ENCODE results near the gene CDON. TPM values are rescaled to one million over a fixed set of nuclear protein-coding genes. Genes with fewer than 3 reads are reported as not detected.

CDON gene
- total RNA-seq, 1 experiment from 2014 or later, result 17.2 TPM

- Histone ChIP-seq H2AFZ (ENCODE audit: low read length) (no peak overlapping the region), H2BK120ac (ENCODE audit: low read depth, low read length, poor library complexity, severe bottlenecking) (no peak overlapping the region), H4K5ac (ENCODE audit: insufficient read length, low read depth, low read length) (no peak overlapping the region), H3K9me3 (ENCODE audit: control insufficient read depth, low read depth, low read length) (no peaks in the 10 kb centered on the region), H3K56ac (ENCODE audit: insufficient read length, low read depth, low read length) (no peak overlapping the region), H3K27ac (ENCODE audit: insufficient read length, low read depth, low read length) (no peak overlapping the region), H3K27me3 (ENCODE audit: insufficient read depth, low read length) (no peaks in the 10 kb centered on the region), H3K4ac (ENCODE audit: low read depth, low read length) (no peak overlapping the region), H3K4me1 (ENCODE audit: insufficient read depth, low read length) (no peaks in the 10 kb centered on the region), H2BK5ac (ENCODE audit: insufficient read length, low read length) (no peak overlapping the region), H2BK15ac (ENCODE audit: low read depth, low read length) (no peak overlapping the region), H3K14ac (ENCODE audit: insufficient read depth, low read length) (no peak overlapping the region), H4K8ac (replicated peaks; ENCODE audit: insufficient read length, low read depth, low read length) (no peak overlapping the region), H2BK20ac (ENCODE audit: low read depth, low read length, poor library complexity, severe bottlenecking) (no peak overlapping the region), H3K79me1 (ENCODE audit: insufficient read depth, low read depth, low read length, poor library complexity, severe bottlenecking) (no peaks in the 10 kb centered on the region), H3K9ac (ENCODE audit: extremely low read depth, insufficient read length, low read length) (no peak overlapping the region), H4K91ac (ENCODE audit: insufficient read length, low read depth, low read length) (no peak overlapping the region), H2BK12ac (ENCODE audit: insufficient read length, low read depth, low read length) (no peak overlapping the region), H3K18ac (ENCODE audit: insufficient read length, low read depth, low read length) (no peak overlapping the region), H3K4me2 (ENCODE audit: insufficient read depth, insufficient read length, low read length) (no peak overlapping the region), H3K79me2 (ENCODE audit: insufficient read depth, low read length) (0 out of 2 replicates have a peak, but pooled peaks cover 1% of the 10 kb centered on the region), H3K23ac (ENCODE audit: insufficient read length, low read depth, low read length) (no peak overlapping the region), H4K20me1 (ENCODE audit: control insufficient read depth, insufficient read depth, insufficient read length) (no peaks in the 10 kb centered on the region), H2AK5ac (ENCODE audit: insufficient read length, low read length) (no peak overlapping the region), H3K23me2 (ENCODE audit: insufficient read length, low read depth, low read length, poor library complexity, severe bottlenecking) (no peaks in the 10 kb centered on the region), H3T11ph (ENCODE audit: low read length) (no peak overlapping the region)
- no peaks in the 10 kb centered on the region for H3K27me3 Mint-ChIP-seq (ENCODE audit: low read depth)
- peaks cover 0 to 4% of the 10 kb centered on the region in 2 experiments; a peak in 2 of 4 replicates for H3K4me1 Mint-ChIP-seq
- H3K27ac Mint-ChIP-seq, result no peak overlapping the region
- no peak for TF ChIP-seq CTCF (conservative IDR thresholded peaks at IDR 0.05)
- H3K9me3 Mint-ChIP-seq, result no peaks in the 10 kb centered on the region
- H3K36me3 Mint-ChIP-seq (ENCODE audit: insufficient read depth in 1 of 3, low read depth in 3 of 3), result no peaks in the 10 kb centered on the region
- DNase-seq, result no peak
- H3K4me3 Mint-ChIP-seq, result no peak overlapping the region
- WGBS (ENCODE audit: extremely low coverage, insufficient read length, low lambda C conversion rate), result no CpG with 5 or more reads among the region's 3 CpGs
These were observed 11.5 kb downstream of the CDON start for GRCh38 chr11:126051117-126051516.

Measured in H9 (cell line).